T-helper 9 cell (primary cell): ENCODE measurements around the gene MYH10.

Experiments
- DNase-seq: peaks from one replicate; pipeline ENCODE4 v3.0.0-alpha.2; 2020

The MYH10 gene

GRCh38 chr17:8602679-8603078 is 27.8 kb downstream of the MYH10 start:
- DNase-seq, result no peak

- no peak for DNase-seq
Observed at GRCh38 chr17:8599351-8600011, 31.0 kb downstream of the MYH10 start.

- DNase-seq, result no peak
Observed at GRCh38 chr17:8598913-8599312, 31.6 kb downstream of the MYH10 start.

GRCh38 chr17:8593830-8594229 is 36.7 kb downstream of the MYH10 start:
- no peak for DNase-seq

- DNase-seq, result no peak
Observed at GRCh38 chr17:8593276-8593675, 37.2 kb downstream of the MYH10 start.

GRCh38 chr17:8588877-8589554 is 41.5 kb downstream of the MYH10 start:
- DNase-seq, result no peak

GRCh38 chr17:8586766-8587165 is 43.8 kb downstream of the MYH10 start:
- DNase-seq, result no peak

- DNase-seq, result no peak
Observed at GRCh38 chr17:8585911-8586310, 44.6 kb downstream of the MYH10 start.

GRCh38 chr17:8583954-8584353 is 46.6 kb downstream of the MYH10 start:
- DNase-seq, result no peak

GRCh38 chr17:8580952-8581658 is 49.4 kb downstream of the MYH10 start:
- no peak for DNase-seq

- no peak for DNase-seq
Observed at GRCh38 chr17:8577868-8578267, 52.7 kb downstream of the MYH10 start.

GRCh38 chr17:8576559-8577294 is 53.8 kb downstream of the MYH10 start:
- DNase-seq, result no peak

- DNase-seq, result no peak
Observed at GRCh38 chr17:8574687-8575086, 55.8 kb downstream of the MYH10 start.

- DNase-seq, result no peak
Observed at GRCh38 chr17:8572764-8573163, 57.8 kb downstream of the MYH10 start.

- DNase-seq, result no peak
Observed at GRCh38 chr17:8563981-8564602, 66.4 kb downstream of the MYH10 start.

GRCh38 chr17:8563024-8563776 is 67.3 kb downstream of the MYH10 start:
- no peak for DNase-seq

GRCh38 chr17:8558144-8558543 is 72.4 kb downstream of the MYH10 start:
- no peak for DNase-seq

- DNase-seq, result no peak
Observed at GRCh38 chr17:8557176-8557806, 73.2 kb downstream of the MYH10 start.

- DNase-seq, result no peak
Observed at GRCh38 chr17:8556074-8556473, 74.5 kb downstream of the MYH10 start.

- no peak for DNase-seq
Observed at GRCh38 chr17:8555062-8555461, 75.5 kb downstream of the MYH10 start.

GRCh38 chr17:8552577-8553320 is 77.8 kb downstream of the MYH10 start:
- no peak for DNase-seq
